Coronary artery (tissue), 2 donors: ENCODE data around the gene AQR.
"Not testable (repeated sequence)": the region's sequence is repeated elsewhere in the genome, so short reads cannot be mapped to it uniquely, and the experiment has no call there.

Source experiments
- DNase-seq: peaks from one replicate; pipeline ENCODE4 v3.0.0-alpha.2; 2017; ENCODE audit warnings: low spot score
- H3K27ac ChIP-seq, 2 donors: fragments of 200-600 bp; sonication (generic); one replicate each; pipeline ENCODE4 v1.5.1; 2016 to 2019
- H3K4me3 ChIP-seq: fragments of 200-600 bp; sonication (generic); 2 replicates; pipeline ENCODE4 v1.5.1; 2016; ENCODE audit warnings: mild to moderate bottlenecking, moderate library complexity
- TF ChIP-seq, protein P1 (sequence below): fragments of 200-600 bp; sonication (generic); IDR thresholded peaks from one replicate; pipeline ENCODE4 v1.5.1; 2019; ENCODE audit warnings: antibody characterized with exemption

Gene AQR

DNA sequence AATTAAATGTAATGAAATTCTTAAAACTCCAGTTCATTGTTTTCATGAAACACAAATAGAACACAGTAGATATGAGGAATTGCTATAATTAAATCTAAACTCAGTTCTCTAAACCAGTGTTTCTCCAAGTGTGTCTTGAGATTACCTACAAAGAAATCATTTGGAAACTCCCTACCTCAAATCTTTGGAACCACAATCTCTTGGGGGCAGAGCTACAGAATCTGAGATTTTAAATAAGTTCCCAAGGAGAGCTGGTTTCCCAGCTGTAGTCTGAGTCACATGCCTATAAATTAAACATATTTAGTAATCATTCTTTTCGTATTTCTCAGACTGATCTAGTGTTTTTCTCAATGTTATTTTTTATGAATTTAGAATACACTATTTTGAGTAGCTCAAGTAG lies 157.2 kb downstream of the AQR start:
- H3K4me3 ChIP-seq, result no peak overlapping the region
- DNase-seq, result no peak
- TF ChIP-seq, protein P1, sequence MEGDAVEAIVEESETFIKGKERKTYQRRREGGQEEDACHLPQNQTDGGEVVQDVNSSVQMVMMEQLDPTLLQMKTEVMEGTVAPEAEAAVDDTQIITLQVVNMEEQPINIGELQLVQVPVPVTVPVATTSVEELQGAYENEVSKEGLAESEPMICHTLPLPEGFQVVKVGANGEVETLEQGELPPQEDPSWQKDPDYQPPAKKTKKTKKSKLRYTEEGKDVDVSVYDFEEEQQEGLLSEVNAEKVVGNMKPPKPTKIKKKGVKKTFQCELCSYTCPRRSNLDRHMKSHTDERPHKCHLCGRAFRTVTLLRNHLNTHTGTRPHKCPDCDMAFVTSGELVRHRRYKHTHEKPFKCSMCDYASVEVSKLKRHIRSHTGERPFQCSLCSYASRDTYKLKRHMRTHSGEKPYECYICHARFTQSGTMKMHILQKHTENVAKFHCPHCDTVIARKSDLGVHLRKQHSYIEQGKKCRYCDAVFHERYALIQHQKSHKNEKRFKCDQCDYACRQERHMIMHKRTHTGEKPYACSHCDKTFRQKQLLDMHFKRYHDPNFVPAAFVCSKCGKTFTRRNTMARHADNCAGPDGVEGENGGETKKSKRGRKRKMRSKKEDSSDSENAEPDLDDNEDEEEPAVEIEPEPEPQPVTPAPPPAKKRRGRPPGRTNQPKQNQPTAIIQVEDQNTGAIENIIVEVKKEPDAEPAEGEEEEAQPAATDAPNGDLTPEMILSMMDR, result no peak
- peak overlapping the region; percentile 84 for H3K27ac ChIP-seq

DNA sequence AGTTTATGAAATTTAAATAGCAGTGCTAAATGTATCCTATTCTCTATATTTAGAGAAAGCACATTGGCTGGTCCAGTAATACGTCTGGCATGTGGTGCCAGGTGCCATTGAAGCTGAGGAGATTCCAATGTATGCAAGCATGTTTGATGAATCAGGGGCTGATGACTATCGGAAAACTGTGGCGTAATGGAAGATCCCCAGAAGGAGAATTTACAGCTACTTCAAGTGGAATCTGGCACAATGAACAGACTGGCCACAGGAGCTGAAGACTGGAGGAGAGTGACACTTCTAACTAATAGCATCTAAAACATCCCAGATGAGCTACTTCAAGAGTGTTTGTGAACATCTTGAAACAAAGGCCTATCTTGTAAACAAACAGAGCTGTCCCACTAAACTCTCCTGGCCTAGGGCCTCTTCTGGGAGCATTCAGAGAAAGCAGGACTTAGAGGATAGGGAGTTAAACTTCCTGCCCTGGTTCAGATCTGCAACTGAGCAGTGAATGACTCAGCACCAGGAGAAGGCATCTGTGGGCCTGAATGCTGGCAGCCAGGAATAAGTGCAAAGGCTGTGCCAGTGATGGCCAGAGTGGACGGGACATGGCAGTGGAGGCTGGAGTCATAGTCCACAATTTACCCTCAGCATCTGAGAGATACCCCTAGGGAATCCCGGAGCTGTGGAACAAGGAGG lies 159.0 kb downstream of the AQR start:
- peak overlapping the region; percentile 84 for H3K27ac ChIP-seq
- TF ChIP-seq, protein P1, result no peak
- no peak overlapping the region for H3K4me3 ChIP-seq
- DNase-seq, result no peak

DNA sequence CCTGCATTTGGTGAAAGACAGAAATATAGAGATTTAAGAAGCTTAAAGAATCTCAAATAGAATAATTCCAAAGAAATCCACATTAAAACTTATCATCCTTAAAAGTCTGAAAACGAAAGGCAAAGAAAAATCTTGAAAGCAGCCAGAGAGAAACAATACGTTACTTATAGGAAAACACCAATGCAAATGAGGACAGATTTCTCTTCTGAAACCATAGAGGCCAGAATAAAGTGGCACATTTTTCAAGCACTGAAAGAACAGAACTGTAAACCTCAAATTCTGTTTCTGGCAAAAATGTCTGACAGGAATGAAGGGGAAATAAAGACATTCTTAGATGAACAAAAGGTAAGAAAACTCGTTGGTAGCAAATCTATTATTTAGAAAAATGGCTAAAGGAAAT lies 160.4 kb downstream of the AQR start:
- no peak overlapping the region for H3K4me3 ChIP-seq
- no peak for DNase-seq
- TF ChIP-seq, protein P1, result no peak
- no peak overlapping the region for H3K27ac ChIP-seq

DNA sequence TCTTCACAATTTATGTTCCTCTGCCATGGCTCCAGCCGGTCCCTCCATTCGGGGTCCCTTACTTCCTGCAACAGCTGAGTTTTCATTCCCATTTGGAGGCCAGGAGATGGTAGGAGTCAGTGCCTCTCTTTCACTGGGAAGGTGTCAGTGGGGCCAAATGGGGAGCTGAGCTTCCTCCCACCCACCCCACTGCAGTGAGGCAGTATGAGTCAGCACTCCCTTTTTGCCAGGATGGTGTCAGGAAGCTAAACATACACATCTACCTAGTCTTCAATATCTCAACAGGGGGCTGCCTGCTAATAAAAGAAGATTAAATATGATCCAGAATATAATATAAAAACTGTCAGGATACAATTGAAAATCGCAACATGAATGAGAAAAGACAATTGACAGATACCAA lies 161.5 kb downstream of the AQR start:
- no peak for DNase-seq
- TF ChIP-seq, protein P1, result no peak
- H3K27ac ChIP-seq, result no peak overlapping the region

DNA sequence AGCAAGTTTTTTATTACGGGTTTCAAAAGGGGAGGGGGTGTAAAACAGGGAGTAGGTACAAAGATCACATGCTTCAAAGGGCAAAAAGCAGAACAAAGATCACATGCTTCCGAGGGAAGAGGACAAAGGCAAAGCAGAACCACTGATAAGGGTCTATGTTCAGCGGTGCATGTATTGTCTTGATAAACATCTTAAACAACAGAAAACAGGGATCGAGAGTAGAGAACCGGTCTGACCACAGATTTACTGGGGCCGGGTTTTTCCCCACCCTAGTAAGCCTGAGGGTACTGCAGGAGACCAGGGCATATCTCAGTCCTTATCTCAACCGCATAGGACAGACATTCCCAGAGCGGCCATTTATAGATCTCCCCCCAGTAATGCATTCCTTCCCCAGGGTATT lies 162.3 kb downstream of the AQR start:
- not testable (repeated sequence) for H3K4me3 ChIP-seq, DNase-seq, H3K27ac ChIP-seq

More for the DNA sequence above, 161.5 kb downstream of the AQR start:
- no peak overlapping the region for H3K4me3 ChIP-seq

DNA sequence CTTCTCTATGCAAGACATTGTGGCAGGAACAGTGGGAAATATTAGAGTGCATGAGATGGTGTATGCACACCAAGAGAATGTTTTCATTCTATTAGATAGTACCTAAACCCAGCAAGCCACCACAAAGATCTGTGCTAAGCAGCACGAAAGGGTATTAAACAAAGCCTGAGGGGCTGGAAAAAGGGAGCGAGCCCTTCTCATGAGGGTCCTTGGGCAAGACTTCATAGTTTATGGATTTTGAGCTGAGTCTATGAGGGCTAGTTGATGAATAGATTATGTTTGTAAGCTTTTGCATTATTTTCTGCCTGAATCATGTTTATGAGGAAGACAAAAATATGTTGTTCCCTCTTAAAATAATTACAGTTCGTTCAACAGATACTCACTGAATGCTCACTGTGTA lies 164.8 kb downstream of the AQR start:
- TF ChIP-seq, protein P1, result no peak
- Histone ChIP-seq H3K27ac (no peak overlapping the region), H3K4me3 (no peak overlapping the region)
- DNase-seq, result no peak

DNA sequence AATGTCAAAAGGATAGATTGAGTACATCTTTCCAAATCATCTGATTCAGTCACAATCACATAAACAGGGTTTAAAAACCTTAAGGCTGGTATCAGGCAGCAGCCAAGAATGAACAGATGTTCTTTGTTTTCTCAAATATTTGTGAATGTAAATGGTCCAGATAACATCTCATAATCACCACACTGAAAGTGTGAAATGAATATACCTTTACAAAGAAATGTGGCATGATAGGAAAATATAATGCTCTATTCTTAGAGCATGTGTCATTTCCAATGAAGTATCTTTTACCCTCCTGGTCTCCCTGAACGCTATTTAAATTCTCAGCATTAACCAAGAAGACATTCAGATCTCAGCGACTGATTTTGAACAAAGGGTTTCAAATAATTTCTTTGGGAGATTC lies 165.4 kb downstream of the AQR start:
- no peak for DNase-seq
- Histone ChIP-seq H3K4me3 (no peak overlapping the region), H3K27ac (no peak overlapping the region)
- TF ChIP-seq, protein P1, result no peak
